Measurements from ENCODE around the gene MTX3. TPM values are rescaled to one million over a fixed set of nuclear protein-coding genes. Genes with fewer than 3 reads are reported as not detected.

The MTX3 gene
- polyA plus RNA-seq, 3 donors: 0.43 to 2.4 (median 0.68) TPM

GRCh38 chr5:80025069-80025468, 34.0 kb upstream of the MTX3 start:
- DNase-seq: no peak
- Mint-ChIP-seq H3K4me3 (no peak overlapping the region), H3K4me1 (no peaks in the 10 kb centered on the region), H3K9me3 (peaks cover 0 to 2% (median 0%) of the 10 kb centered on the region in 7 donors), H3K27ac (no peak overlapping the region), H3K27me3 (ENCODE audit: low read depth in 3 of 3) (peaks cover 5 to 11% (median 5%) of the 10 kb centered on the region in 3 donors), H3K36me3 (no peaks in the 10 kb centered on the region)
- no peaks in the 10 kb centered on the region for H3K4me1 ChIP-seq (ENCODE audit: control insufficient read depth in 1 of 2, insufficient read depth in 2 of 2, low read length in 2 of 2)
- no peak overlapping the region for H3K9ac ChIP-seq (ENCODE audit: insufficient read depth, low read length, poor library complexity, severe bottlenecking)
- no peak overlapping the region for H2AFZ ChIP-seq (ENCODE audit: insufficient read depth, low read depth, low read length, poor library complexity, severe bottlenecking)
- no peaks in the 10 kb centered on the region for H3K36me3 ChIP-seq (replicated peaks in 1 of 2; ENCODE audit: control insufficient read depth in 1 of 2, insufficient read depth in 2 of 2, low read length in 2 of 2)
- H3K79me2 ChIP-seq (ENCODE audit: insufficient read depth, low read length): no peaks in the 10 kb centered on the region
- H3K9me3 ChIP-seq (replicated peaks in 1 of 2; ENCODE audit: control insufficient read depth in 1 of 2, insufficient read depth in 1 of 2, low read length in 2 of 2): no peaks in the 10 kb centered on the region
- H3K4me2 ChIP-seq (replicated peaks; ENCODE audit: extremely low read depth, low read length, poor library complexity, severe bottlenecking): no peak overlapping the region
- no peaks in the 10 kb centered on the region for H4K20me1 ChIP-seq (ENCODE audit: insufficient read depth, low read length)
- no CpG with 5 or more reads among the region's 2 CpGs for WGBS (ENCODE audit: insufficient coverage)
- no peaks in the 10 kb centered on the region for H3K27me3 ChIP-seq (ENCODE audit: control insufficient read depth in 2 of 2, insufficient read depth in 2 of 2, low read length in 2 of 2)
- no peak overlapping the region for H3K27ac ChIP-seq (ENCODE audit: low read depth in 1 of 2, low read length in 2 of 2)
- intact Hi-C loops (cut with micrococcal nuclease): no loop called here
- no peak overlapping the region for H3K4me3 ChIP-seq (replicated peaks in 1 of 3; ENCODE audit: low read depth in 2 of 3, low read length in 3 of 3)
- TF ChIP-seq, protein P1, sequence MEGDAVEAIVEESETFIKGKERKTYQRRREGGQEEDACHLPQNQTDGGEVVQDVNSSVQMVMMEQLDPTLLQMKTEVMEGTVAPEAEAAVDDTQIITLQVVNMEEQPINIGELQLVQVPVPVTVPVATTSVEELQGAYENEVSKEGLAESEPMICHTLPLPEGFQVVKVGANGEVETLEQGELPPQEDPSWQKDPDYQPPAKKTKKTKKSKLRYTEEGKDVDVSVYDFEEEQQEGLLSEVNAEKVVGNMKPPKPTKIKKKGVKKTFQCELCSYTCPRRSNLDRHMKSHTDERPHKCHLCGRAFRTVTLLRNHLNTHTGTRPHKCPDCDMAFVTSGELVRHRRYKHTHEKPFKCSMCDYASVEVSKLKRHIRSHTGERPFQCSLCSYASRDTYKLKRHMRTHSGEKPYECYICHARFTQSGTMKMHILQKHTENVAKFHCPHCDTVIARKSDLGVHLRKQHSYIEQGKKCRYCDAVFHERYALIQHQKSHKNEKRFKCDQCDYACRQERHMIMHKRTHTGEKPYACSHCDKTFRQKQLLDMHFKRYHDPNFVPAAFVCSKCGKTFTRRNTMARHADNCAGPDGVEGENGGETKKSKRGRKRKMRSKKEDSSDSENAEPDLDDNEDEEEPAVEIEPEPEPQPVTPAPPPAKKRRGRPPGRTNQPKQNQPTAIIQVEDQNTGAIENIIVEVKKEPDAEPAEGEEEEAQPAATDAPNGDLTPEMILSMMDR (IDR thresholded peaks at IDR 0.05): no peak

DNA sequence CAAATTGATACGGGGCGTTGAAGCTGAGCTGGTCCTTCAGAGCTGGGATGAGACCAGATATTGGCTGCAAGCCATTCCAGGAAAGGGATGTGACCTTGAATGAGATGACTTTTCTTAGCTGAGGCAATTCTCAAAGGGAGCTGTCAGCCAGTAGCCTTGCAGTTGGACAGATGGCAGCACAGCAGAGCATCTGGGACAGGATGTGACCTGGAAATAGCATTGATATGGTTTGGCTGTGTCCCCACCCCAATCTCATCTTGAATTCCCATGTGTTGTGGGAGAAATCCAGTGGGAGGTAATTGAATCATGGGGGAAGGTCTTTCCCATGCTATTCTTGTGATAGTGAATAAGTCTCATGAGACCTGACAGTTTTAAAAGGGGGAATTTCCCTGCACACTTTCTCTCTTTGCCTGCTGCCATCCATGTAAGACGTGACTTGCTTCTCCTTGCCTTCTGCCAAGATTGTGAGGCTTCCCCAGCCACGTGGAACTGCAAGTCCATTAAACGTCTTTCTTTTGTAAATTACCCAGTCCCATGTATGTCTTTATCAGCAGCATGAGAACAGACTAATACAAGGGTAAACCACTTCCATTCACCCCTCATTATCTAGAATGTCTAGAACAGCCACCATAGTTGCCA, 19.8 kb upstream of the MTX3 start:
- no peak overlapping the region for H3K4me3 Mint-ChIP-seq
- Histone ChIP-seq H3K36me3 (replicated peaks in 1 of 2; ENCODE audit: control insufficient read depth in 1 of 2, insufficient read depth in 2 of 2, low read length in 2 of 2) (no peaks in the 10 kb centered on the region), H3K4me3 (replicated peaks in 1 of 3; ENCODE audit: low read depth in 2 of 3, low read length in 3 of 3) (no peak overlapping the region), H3K27ac (ENCODE audit: low read depth in 1 of 2, low read length in 2 of 2) (no peak overlapping the region), H2AFZ (ENCODE audit: insufficient read depth, low read depth, low read length, poor library complexity, severe bottlenecking) (no peak overlapping the region), H3K79me2 (ENCODE audit: insufficient read depth, low read length) (no peaks in the 10 kb centered on the region), H3K9me3 (replicated peaks in 1 of 2; ENCODE audit: control insufficient read depth in 1 of 2, insufficient read depth in 1 of 2, low read length in 2 of 2) (no peaks in the 10 kb centered on the region), H3K27me3 (ENCODE audit: control insufficient read depth in 2 of 2, insufficient read depth in 2 of 2, low read length in 2 of 2) (no peaks in the 10 kb centered on the region), H4K20me1 (ENCODE audit: insufficient read depth, low read length) (no peaks in the 10 kb centered on the region), H3K4me1 (ENCODE audit: control insufficient read depth in 1 of 2, insufficient read depth in 2 of 2, low read length in 2 of 2) (no peaks in the 10 kb centered on the region), H3K4me2 (replicated peaks; ENCODE audit: extremely low read depth, low read length, poor library complexity, severe bottlenecking) (no peak overlapping the region), H3K9ac (ENCODE audit: insufficient read depth, low read length, poor library complexity, severe bottlenecking) (no peak overlapping the region)
- intact Hi-C loops (cut with micrococcal nuclease): no loop called here
- TF ChIP-seq, protein P1 (IDR thresholded peaks at IDR 0.05): no peak
- H3K27ac Mint-ChIP-seq: no peak overlapping the region
- DNase-seq: no peak
- H3K27me3 Mint-ChIP-seq (ENCODE audit: low read depth in 3 of 3): no peaks in the 10 kb centered on the region
- H3K36me3 Mint-ChIP-seq: no peaks in the 10 kb centered on the region
- H3K9me3 Mint-ChIP-seq: peaks cover 0 to 2% (median 1%) of the 10 kb centered on the region in 7 donors
- WGBS (ENCODE audit: insufficient coverage): 100% methylated on average over 3 of the region's 5 CpGs
- no peaks in the 10 kb centered on the region for H3K4me1 Mint-ChIP-seq
